GM12878 (cell line): ENCODE measurements around the gene SBF2. TPM values are rescaled to one million over a fixed set of nuclear protein-coding genes. Genes with fewer than 3 reads are reported as not detected.

Experiments used
- ATAC-seq: fragments of 200-7000 bp; cut with Tn5 transposase; 3 replicates; pipeline ENCODE4 v1.9.1; 2020; ENCODE audit warnings: mild to moderate bottlenecking, moderate library complexity
- BruUV-seq: library from RNA; stranded (reverse); fragments of 400-500 nt; replicated peaks from 2 replicates; lab custom pipeline; 2021; lab: Mats Ljungman, UMichigan
- CTCF ChIA-PET: fragments of 300-600 bp; sonication (Branson Sonifier 250); formaldehyde crosslinking; extraction: SDS; loops from one replicate; lab custom pipeline; 2021; ENCODE audit warnings: inconsistent platforms; lab: Yijun Ruan, JAX
- POLR2A ChIA-PET: fragments of 350-600 bp; formaldehyde crosslinking; extraction: SDS; loops from one replicate; lab custom pipeline; 2021; ENCODE audit warnings: inconsistent platforms; lab: Charles Lee
- RAD21 ChIA-PET: fragments of 300-600 bp; sonication (Branson Sonifier 250); formaldehyde crosslinking; loops from one replicate; lab custom pipeline; 2023; ENCODE audit warnings: antibody characterized with exemption; ENCODE audit not compliant: unreplicated experiment; lab: Charles Lee
- SMC1A ChIA-PET: fragments of 300-600 bp; sonication (Branson Sonifier 250); formaldehyde crosslinking; loops from one replicate; lab custom pipeline; 2023; ENCODE audit not compliant: unreplicated experiment, uncharacterized antibody; lab: Charles Lee
- DNase-seq: peaks from one replicate; pipeline ENCODE4 v3.0.0-alpha.2; 2011; ENCODE audit warnings: low read depth, low spot score
- FAIRE-seq: peaks from 3 replicates; lab custom pipeline; 2011; peaks lifted over from hg19 to GRCh38; lab: Jason Lieb, UNC
- H2AFZ ChIP-seq: 2 replicates; pipeline ENCODE4 v1.6.0; 2011; ENCODE audit warnings: low read depth, low read length, control low read depth; ENCODE audit not compliant: control insufficient read depth
- H3K27ac ChIP-seq: 2 replicates; pipeline ENCODE4 v1.5.1; 2011; ENCODE audit warnings: control low read depth; ENCODE audit not compliant: control insufficient read depth, insufficient read depth
- H3K27me3 ChIP-seq, 2 experiments: replicated peaks in 1 of 2; 2 replicates each; pipeline versions ENCODE4 v1.6.0 to v1.6.1; 2011; ENCODE audit warnings: low read length in 1 of 2; ENCODE audit not compliant: control insufficient read depth in 2 of 2, insufficient read depth in 2 of 2
- H3K36me3 ChIP-seq, 2 experiments: 2 replicates each; pipeline ENCODE4 v1.5.1; 2011; ENCODE audit warnings: low read length in 1 of 2; ENCODE audit not compliant: control insufficient read depth in 2 of 2, insufficient read depth in 2 of 2
- H3K4me1 ChIP-seq: 2 replicates; pipeline ENCODE4 v1.6.1; 2011; ENCODE audit warnings: mild to moderate bottlenecking, low read length, moderate library complexity, mixed read lengths; ENCODE audit not compliant: control insufficient read depth, insufficient read depth
- H3K4me2 ChIP-seq: 2 replicates; pipeline ENCODE4 v1.6.0; 2011; ENCODE audit warnings: control low read depth; ENCODE audit not compliant: control insufficient read depth, insufficient read depth
- H3K4me3 ChIP-seq: fragments of 200-600 bp; sonication (generic); 2 replicates; pipeline ENCODE4 v1.5.1; 2016
- H3K79me2 ChIP-seq: 2 replicates; pipeline ENCODE4 v1.6.0; 2011; ENCODE audit warnings: low read length; ENCODE audit not compliant: control insufficient read depth, insufficient read depth
- H3K9ac ChIP-seq: 2 replicates; pipeline ENCODE4 v1.8.0; 2011; ENCODE audit warnings: low read length, control low read depth, mixed read lengths; ENCODE audit not compliant: control insufficient read depth, insufficient read depth
- H3K9me3 ChIP-seq: replicated peaks from 3 replicates; pipeline ENCODE4 v1.5.1; 2011; ENCODE audit warnings: mild to moderate bottlenecking, low read length; ENCODE audit not compliant: control insufficient read depth, insufficient read depth
- H4K20me1 ChIP-seq: 2 replicates; pipeline ENCODE4 v1.6.0; 2011; ENCODE audit not compliant: control insufficient read depth, insufficient read depth
- FOXK2 ChIP-seq: fragments of 450-650 bp; IDR thresholded peaks from 2 replicates; pipeline ENCODE4 v1.6.1; 2017; ENCODE audit warnings: mild to moderate bottlenecking, moderate library complexity
- NFXL1 ChIP-seq: fragments of 450-650 bp; IDR thresholded peaks from 2 replicates; pipeline ENCODE4 v1.6.1; 2017; ENCODE audit warnings: antibody characterized with exemption, mild to moderate bottlenecking, borderline replicate concordance
- NR2C1 ChIP-seq: fragments of 450-650 bp; IDR thresholded peaks from 2 replicates; pipeline ENCODE4 v1.6.1; 2017; ENCODE audit warnings: antibody characterized with exemption, mild to moderate bottlenecking, moderate library complexity
- ZZZ3 ChIP-seq: IDR thresholded peaks from 2 replicates; pipeline ENCODE4 v1.6.1; 2011; ENCODE audit warnings: low read depth; ENCODE audit not compliant: control insufficient read depth, insufficient read length
- WGBS: methylation state at CpG from one replicate; pipeline ENCODE4 v1.1.6; 2016; ENCODE audit warnings: low lambda C conversion rate; ENCODE audit not compliant: insufficient replicate concordance, insufficient coverage; ENCODE audit errors: missing lambda C conversion rate; 5-methylcytosine and 5-hydroxymethylcytosine counted together
- in situ Hi-C: fragments of 300-500 bp; cut with MboI; formaldehyde crosslinking; loops from 9 replicates; pipeline ENCODE4 v1.14.3; 2018; ENCODE audit warnings: mixed read lengths
- intact Hi-C: fragments of 100-400 bp; cut with micrococcal nuclease; formaldehyde crosslinking; loops from one replicate; pipeline ENCODE4 v1.14.2; 2022; ENCODE audit not compliant: unreplicated experiment
- polyA plus RNA-seq, 11 experiments: library from polyadenylated mRNA; depleted of rRNA in 4 of 11; unstranded in 6 of 11; stranded (reverse) in 5 of 11; fragments of >200 nt; fragmentation: Nextera tagmentation in 4 of 11; fragmentation: Illumina TruSeq in 1 of 11; extraction: Ambion mirVana in 4 of 11; extraction: Trizol in 1 of 11; gene quantifications; 1 replicate in 1 of 11; 2 replicates in 10 of 11; pipeline versions ENCODE4 v1.2.1 to v1.2.3, GENCODE V29; 2011 to 2016; ENCODE audit warnings: inconsistent platforms in 2 of 11, missing spikeins in 2 of 11, low read depth in 1 of 11
- total RNA-seq, 4 experiments: library from RNA; depleted of rRNA in 3 of 4; stranded (reverse); fragments of >200 nt in 3 of 4; fragmentation: Illumina TruSeq in 1 of 4; extraction: Trizol in 1 of 4; gene quantifications; 2 replicates each; pipeline versions ENCODE4 v1.2.1 to v1.2.3, GENCODE V29; 2013 to 2021
- TF ChIP-seq, protein P1 (sequence below): IDR thresholded peaks from 2 replicates; pipeline ENCODE4 v1.6.1; 2011; ENCODE audit warnings: low read depth, mild to moderate bottlenecking, low read length, moderate library complexity, borderline replicate concordance; ENCODE audit errors: extremely low read depth
- TF ChIP-seq, protein P2 (sequence below): fragments of 450-650 bp; IDR thresholded peaks from 2 replicates; pipeline ENCODE4 v1.6.1; 2018; ENCODE audit warnings: mild to moderate bottlenecking, low read depth, moderate library complexity; ENCODE audit not compliant: partially characterized antibody

SBF2 gene
- total and polyA plus RNA-seq, 10 of the 15 experiments (the other 5 are each of a cell fraction or from before 2014, with no cell fraction given): 0.24 to 2.3 (median 1.1) TPM

DNA sequence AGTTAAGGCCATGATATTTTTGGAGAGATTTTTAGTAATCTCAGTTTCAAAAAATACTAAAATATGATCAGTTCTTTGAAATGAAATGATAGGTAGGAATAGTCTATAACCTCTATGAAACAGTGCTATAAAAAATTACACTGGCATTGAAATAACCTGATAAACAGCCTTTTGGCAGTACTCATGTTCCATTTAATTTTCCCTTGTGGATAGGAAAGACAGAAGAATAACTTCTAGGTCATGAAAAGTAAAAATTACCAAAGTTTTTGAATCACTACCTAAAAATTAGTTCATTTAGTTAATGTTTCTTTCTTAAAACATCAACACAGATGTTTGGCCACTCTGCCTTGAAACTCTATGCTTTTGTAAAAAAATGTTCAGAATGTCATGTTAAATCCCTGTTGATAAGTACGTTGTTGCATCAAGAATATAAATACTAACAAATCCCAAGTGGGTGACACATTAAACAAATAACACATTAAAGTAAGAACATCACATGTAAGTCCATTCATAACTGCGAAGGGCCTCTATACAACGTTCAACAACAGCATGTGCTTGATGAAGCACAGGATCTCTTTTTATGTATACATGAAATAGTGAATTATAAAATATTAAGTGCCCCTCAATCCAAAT is 339.9 kb downstream of the SBF2 start:
- SMC1A ChIA-PET: no interaction called here
- H2AFZ ChIP-seq: no peak overlapping the region
- BruUV-seq: no TSS peak
- H3K79me2 ChIP-seq: no peaks in the 10 kb centered on the region
- ATAC-seq (no peak), DNase-seq (no peak), FAIRE-seq (no peak)
- H4K20me1 ChIP-seq: no peaks in the 10 kb centered on the region
- WGBS: 40% methylated on average over 3 of the region's 3 CpGs
- H3K9me3 ChIP-seq: no peaks in the 10 kb centered on the region
- H3K27me3 ChIP-seq: no peaks in the 10 kb centered on the region
- no peak overlapping the region for H3K9ac ChIP-seq
- no peak overlapping the region for H3K4me3 ChIP-seq
- H3K4me2 ChIP-seq: no peak overlapping the region
- POLR2A ChIA-PET: no interaction called here
- intact Hi-C loops (no loop called here), in situ Hi-C loops (no loop called here)
- RAD21 ChIA-PET: no interaction called here
- no peaks in the 10 kb centered on the region for H3K36me3 ChIP-seq
- CTCF ChIA-PET: no interaction called here
- H3K4me1 ChIP-seq: no peaks in the 10 kb centered on the region
- TF ChIP-seq, protein P1, sequence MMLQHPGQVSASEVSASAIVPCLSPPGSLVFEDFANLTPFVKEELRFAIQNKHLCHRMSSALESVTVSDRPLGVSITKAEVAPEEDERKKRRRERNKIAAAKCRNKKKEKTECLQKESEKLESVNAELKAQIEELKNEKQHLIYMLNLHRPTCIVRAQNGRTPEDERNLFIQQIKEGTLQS: no peak
- TF ChIP-seq, protein P2, sequence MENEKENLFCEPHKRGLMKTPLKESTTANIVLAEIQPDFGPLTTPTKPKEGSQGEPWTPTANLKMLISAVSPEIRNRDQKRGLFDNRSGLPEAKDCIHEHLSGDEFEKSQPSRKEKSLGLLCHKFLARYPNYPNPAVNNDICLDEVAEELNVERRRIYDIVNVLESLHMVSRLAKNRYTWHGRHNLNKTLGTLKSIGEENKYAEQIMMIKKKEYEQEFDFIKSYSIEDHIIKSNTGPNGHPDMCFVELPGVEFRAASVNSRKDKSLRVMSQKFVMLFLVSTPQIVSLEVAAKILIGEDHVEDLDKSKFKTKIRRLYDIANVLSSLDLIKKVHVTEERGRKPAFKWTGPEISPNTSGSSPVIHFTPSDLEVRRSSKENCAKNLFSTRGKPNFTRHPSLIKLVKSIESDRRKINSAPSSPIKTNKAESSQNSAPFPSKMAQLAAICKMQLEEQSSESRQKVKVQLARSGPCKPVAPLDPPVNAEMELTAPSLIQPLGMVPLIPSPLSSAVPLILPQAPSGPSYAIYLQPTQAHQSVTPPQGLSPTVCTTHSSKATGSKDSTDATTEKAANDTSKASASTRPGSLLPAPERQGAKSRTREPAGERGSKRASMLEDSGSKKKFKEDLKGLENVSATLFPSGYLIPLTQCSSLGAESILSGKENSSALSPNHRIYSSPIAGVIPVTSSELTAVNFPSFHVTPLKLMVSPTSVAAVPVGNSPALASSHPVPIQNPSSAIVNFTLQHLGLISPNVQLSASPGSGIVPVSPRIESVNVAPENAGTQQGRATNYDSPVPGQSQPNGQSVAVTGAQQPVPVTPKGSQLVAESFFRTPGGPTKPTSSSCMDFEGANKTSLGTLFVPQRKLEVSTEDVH: no peak
- TF ChIP-seq FOXK2 (no peak), NFXL1 (no peak), ZZZ3 (no peak), NR2C1 (no peak)
- H3K27ac ChIP-seq: no peak overlapping the region
